Hepatocyte (in vitro differentiated cells): ENCODE data around the gene FGD2.

ENCODE experiments used
- CTCF ChIP-seq: fragments of 200-600 bp; sonication (generic); IDR thresholded peaks from 2 replicates; pipeline ENCODE4 v1.5.1; 2016; ENCODE audit warnings: antibody characterized with exemption, mild to moderate bottlenecking; ENCODE audit not compliant: poor library complexity
- EZH2 ChIP-seq: fragments of 200-600 bp; sonication (generic); IDR thresholded peaks from 2 replicates; pipeline ENCODE4 v1.6.1; 2016; ENCODE audit warnings: antibody characterized with exemption, mild to moderate bottlenecking, borderline replicate concordance

- no peak for TF ChIP-seq CTCF
- TF ChIP-seq EZH2, result no peak
These were observed 43.0 kb downstream of the FGD2 start for GRCh38 chr6:37048403-37048850.
